ENCODE measurements around the gene IRGC. TPM values are rescaled to one million over a fixed set of nuclear protein-coding genes. Genes with fewer than 3 reads are reported as not detected.

IRGC gene
- not detected in 2 replicates for total RNA-seq (2021)
- long read RNA-seq = 0 reads

DNA sequence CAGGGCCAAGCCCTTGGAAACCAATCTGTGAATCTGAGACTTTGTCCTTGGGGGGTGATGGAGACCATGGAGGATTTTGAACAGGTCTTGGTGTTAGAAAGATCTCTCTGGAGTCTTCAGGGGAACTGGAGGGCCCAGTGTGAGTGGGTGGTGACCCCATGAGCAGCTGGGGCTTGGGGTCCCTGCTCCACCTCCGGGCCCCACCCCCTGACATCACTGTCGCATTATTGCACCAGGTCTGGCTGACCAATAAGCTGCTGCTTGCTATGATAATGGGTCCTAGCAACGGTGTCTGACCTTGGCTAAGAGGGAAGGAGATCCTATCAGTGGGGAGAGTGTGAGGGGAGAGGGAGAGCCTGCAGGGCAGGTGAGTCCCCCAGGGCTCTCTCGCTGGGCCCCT, at the start of gene IRGC:
TSS of gene IRGC (plus strand) at position 301 of the 400 bp plus-strand sequence. CDS start 2,483 bp downstream, outside the sequence.
- no peaks in the 10 kb centered on the region for H3K4me1 ChIP-seq (ENCODE audit: insufficient read depth, low read length)
- H2BK12ac ChIP-seq (ENCODE audit: insufficient read length, low read depth, low read length) = no peak within 1 kb of the TSS
- H2AK5ac ChIP-seq (ENCODE audit: insufficient read length, low read length) = no peak within 1 kb of the TSS
- H4K91ac ChIP-seq (ENCODE audit: insufficient read length, low read depth, low read length) = no peak within 1 kb of the TSS
- TF ChIP-seq, protein P1, sequence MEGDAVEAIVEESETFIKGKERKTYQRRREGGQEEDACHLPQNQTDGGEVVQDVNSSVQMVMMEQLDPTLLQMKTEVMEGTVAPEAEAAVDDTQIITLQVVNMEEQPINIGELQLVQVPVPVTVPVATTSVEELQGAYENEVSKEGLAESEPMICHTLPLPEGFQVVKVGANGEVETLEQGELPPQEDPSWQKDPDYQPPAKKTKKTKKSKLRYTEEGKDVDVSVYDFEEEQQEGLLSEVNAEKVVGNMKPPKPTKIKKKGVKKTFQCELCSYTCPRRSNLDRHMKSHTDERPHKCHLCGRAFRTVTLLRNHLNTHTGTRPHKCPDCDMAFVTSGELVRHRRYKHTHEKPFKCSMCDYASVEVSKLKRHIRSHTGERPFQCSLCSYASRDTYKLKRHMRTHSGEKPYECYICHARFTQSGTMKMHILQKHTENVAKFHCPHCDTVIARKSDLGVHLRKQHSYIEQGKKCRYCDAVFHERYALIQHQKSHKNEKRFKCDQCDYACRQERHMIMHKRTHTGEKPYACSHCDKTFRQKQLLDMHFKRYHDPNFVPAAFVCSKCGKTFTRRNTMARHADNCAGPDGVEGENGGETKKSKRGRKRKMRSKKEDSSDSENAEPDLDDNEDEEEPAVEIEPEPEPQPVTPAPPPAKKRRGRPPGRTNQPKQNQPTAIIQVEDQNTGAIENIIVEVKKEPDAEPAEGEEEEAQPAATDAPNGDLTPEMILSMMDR (conservative IDR thresholded peaks at IDR 0.05) = no peak
- no CpG with 5 or more reads among the region's 4 CpGs for WGBS (ENCODE audit: extremely low coverage, insufficient read length, low lambda C conversion rate)
- H3K23me2 ChIP-seq (ENCODE audit: insufficient read length, low read depth, low read length, poor library complexity, severe bottlenecking) = no peaks in the 10 kb centered on the region
- H3K14ac ChIP-seq (ENCODE audit: insufficient read depth, low read length) = no peak within 1 kb of the TSS
- no peak within 1 kb of the TSS for H2BK15ac ChIP-seq (ENCODE audit: low read depth, low read length)
- no peaks in the 10 kb centered on the region for H3K27me3 ChIP-seq (ENCODE audit: insufficient read depth, low read length)
- no peak within 1 kb of the TSS for H3K23ac ChIP-seq (ENCODE audit: insufficient read length, low read depth, low read length)
- no peak within 1 kb of the TSS for H2BK20ac ChIP-seq (ENCODE audit: low read depth, low read length, poor library complexity, severe bottlenecking)
- H3K79me1 ChIP-seq (ENCODE audit: insufficient read depth, low read depth, low read length, poor library complexity, severe bottlenecking) = no peaks in the 10 kb centered on the region
- no peak within 1 kb of the TSS for H3K9ac ChIP-seq (ENCODE audit: extremely low read depth, insufficient read length, low read length)
- Mint-ChIP-seq H3K27me3 (ENCODE audit: low read depth) (peaks cover 9% of the 10 kb centered on the region), H3K36me3 (ENCODE audit: insufficient read depth in 1 of 3, low read depth in 3 of 3) (no peaks in the 10 kb centered on the region), H3K9me3 (no peaks in the 10 kb centered on the region), H3K27ac (peak within 1 kb of the TSS in 1 of 3 experiments; percentile 94; a peak in 1 of 7 replicates), H3K4me1 (peaks cover 6 to 16% of the 10 kb centered on the region in 2 experiments; a peak in 3 of 4 replicates), H3K4me3 (no peak within 1 kb of the TSS; a peak in 1 of 5 replicates)
- H4K5ac ChIP-seq (ENCODE audit: insufficient read length, low read depth, low read length) = no peak within 1 kb of the TSS
- H4K8ac ChIP-seq (replicated peaks; ENCODE audit: insufficient read length, low read depth, low read length) = no peak within 1 kb of the TSS
- H3T11ph ChIP-seq (ENCODE audit: low read length) = no peak within 1 kb of the TSS
- no peaks in the 10 kb centered on the region for H3K9me3 ChIP-seq (ENCODE audit: control insufficient read depth, low read depth, low read length)
- H3K4me2 ChIP-seq (ENCODE audit: insufficient read depth, insufficient read length, low read length) = no peak within 1 kb of the TSS
- H4K20me1 ChIP-seq (ENCODE audit: control insufficient read depth, insufficient read depth, insufficient read length) = no peaks in the 10 kb centered on the region
- no peak within 1 kb of the TSS for H2BK5ac ChIP-seq (ENCODE audit: insufficient read length, low read length)
- H2AFZ ChIP-seq (ENCODE audit: low read length) = no peak within 1 kb of the TSS
- no peak within 1 kb of the TSS for H3K56ac ChIP-seq (ENCODE audit: insufficient read length, low read depth, low read length)
- DNase-seq = no peak
- H3K79me2 ChIP-seq (ENCODE audit: insufficient read depth, low read length) = no peaks in the 10 kb centered on the region
- H3K18ac ChIP-seq (ENCODE audit: insufficient read length, low read depth, low read length) = no peak within 1 kb of the TSS
- H2BK120ac ChIP-seq (ENCODE audit: low read depth, low read length, poor library complexity, severe bottlenecking) = no peak within 1 kb of the TSS
- H3K4ac ChIP-seq (ENCODE audit: low read depth, low read length) = no peak within 1 kb of the TSS
- H3K27ac ChIP-seq (ENCODE audit: insufficient read length, low read depth, low read length) = no peak within 1 kb of the TSS

Data from H9 (cell line).